Measurements from ENCODE around the gene CAPN5.
A peak's percentile ranks its signal among the peaks of the same experiment; 100 is the strongest.

The CAPN5 gene

GRCh38 chr11:77115956-77116355 lies 49.2 kb downstream of the CAPN5 start:
- no peak for DNase-seq (ENCODE audit: low read depth in 2 of 2, low spot score in 1 of 2)

DNA sequence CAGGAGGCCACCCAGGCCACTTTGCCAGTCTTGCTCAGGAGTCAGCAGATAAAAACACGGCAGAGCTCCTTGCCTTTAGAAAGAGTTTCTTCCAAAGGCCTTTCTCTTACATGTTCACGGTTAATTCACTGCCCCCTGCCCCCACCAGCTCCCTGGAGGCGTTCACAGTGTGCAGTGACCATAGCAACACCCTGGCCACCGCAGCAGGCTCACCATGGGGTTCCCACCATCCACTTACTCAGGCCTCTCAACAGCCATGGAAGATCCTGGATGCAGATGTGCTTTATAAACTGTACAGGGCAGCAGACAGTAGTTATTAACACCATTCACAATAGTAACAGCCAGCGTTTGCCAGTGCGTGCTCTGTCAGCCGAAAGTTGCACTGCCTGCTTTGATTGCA lies 50.7 kb downstream of the CAPN5 start:
- no peak for DNase-seq (ENCODE audit: low read depth in 2 of 2, low spot score in 1 of 2)

- no peak for DNase-seq (ENCODE audit: low read depth in 2 of 2, low spot score in 1 of 2)
These were observed 51.3 kb downstream of the CAPN5 start for GRCh38 chr11:77118086-77118485.

- no peak for DNase-seq (ENCODE audit: low read depth in 2 of 2, low spot score in 1 of 2)
These were observed 52.2 kb downstream of the CAPN5 start for GRCh38 chr11:77118971-77119370.

DNA sequence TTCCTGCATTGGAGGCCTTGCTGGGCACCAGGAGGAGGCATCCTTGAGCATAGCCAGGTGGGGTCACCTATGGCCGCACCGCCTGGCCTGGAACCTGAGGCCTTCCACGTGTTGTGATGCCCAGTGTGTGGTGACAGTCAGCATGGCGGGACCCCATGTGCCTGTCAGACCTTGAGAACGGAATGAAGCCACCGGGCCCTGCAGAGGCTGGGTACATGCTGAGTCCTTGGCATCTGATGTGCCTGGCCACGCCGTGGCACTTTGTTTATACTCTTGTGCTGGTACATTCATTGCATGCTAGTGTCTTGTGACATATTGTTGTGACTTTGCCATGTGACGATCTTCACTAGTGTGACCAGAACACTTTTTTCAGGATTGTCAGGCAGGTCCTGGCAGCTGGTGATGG lies 52.8 kb downstream of the CAPN5 start:
- no peak for DNase-seq (ENCODE audit: low read depth in 2 of 2, low spot score in 1 of 2)

GRCh38 chr11:77120571-77120970 lies 53.8 kb downstream of the CAPN5 start:
- DNase-seq (ENCODE audit: low read depth in 2 of 2, low spot score in 1 of 2) = no peak

- DNase-seq (ENCODE audit: low read depth in 2 of 2, low spot score in 1 of 2) = no peak
These were observed 54.4 kb downstream of the CAPN5 start for GRCh38 chr11:77121096-77121640.

GRCh38 chr11:77121876-77122575 lies 55.3 kb downstream of the CAPN5 start:
- DNase-seq (ENCODE audit: low read depth in 2 of 2, low spot score in 1 of 2) = no peak

- DNase-seq (ENCODE audit: low read depth in 2 of 2, low spot score in 1 of 2) = no peak
These were observed 55.9 kb downstream of the CAPN5 start for GRCh38 chr11:77122576-77123212.

- DNase-seq (ENCODE audit: low read depth in 2 of 2, low spot score in 1 of 2) = no peak
These were observed 56.8 kb downstream of the CAPN5 start for GRCh38 chr11:77123591-77123990.

GRCh38 chr11:77124041-77124440 lies 57.3 kb downstream of the CAPN5 start:
- no peak for DNase-seq (ENCODE audit: low read depth in 2 of 2, low spot score in 1 of 2)

DNA sequence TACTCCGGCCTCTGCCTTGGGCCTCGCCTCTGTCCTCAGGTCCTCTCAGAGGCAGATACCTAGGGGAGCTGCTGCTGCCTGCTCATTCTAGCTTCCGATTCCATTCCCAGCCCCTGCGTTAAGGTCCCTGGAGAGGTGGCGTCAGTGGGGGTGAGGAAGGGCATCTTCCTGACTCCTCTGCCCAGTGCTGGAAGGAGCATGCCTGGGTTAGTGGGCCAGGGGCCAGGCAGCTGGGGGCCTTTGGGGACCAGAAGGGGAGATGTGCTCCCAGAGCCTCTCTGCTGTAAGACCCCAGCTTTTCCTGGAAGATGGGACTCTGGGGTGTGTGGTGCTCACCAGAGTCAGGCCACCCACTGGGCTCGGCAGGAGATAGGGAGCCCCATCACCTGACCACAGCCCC lies 57.7 kb downstream of the CAPN5 start:
- DNase-seq (ENCODE audit: low read depth in 2 of 2, low spot score in 1 of 2) = no peak

- no peak for DNase-seq (ENCODE audit: low read depth in 2 of 2, low spot score in 1 of 2)
These were observed 58.4 kb downstream of the CAPN5 start for GRCh38 chr11:77125191-77125590.

- no peak for DNase-seq (ENCODE audit: low read depth in 2 of 2, low spot score in 1 of 2)
These were observed 58.9 kb downstream of the CAPN5 start for GRCh38 chr11:77125695-77126094.

- no peak for DNase-seq (ENCODE audit: low read depth in 2 of 2, low spot score in 1 of 2)
These were observed 59.5 kb downstream of the CAPN5 start for GRCh38 chr11:77126156-77126775.

DNA sequence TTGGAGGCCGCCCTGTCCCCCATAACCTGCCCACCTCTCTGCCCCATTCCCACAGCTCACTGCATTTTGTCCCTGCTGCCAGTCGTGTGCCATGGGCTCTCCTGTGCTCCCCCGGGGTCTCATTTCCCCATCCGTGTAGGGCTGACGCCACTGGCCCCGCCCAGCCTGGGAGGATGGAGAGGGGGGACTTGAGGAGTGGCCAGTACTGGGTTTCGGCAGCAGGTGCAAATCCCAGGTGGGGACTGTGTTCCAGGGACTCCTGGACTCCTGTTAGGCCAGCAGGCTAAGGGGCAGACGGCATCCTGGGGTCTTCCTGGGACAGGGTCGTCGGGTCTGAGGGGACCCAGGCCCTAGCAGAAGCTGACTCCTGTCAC lies 60.1 kb downstream of the CAPN5 start:
- DNase-seq (ENCODE audit: low read depth in 2 of 2, low spot score in 1 of 2) = no peak

DNA sequence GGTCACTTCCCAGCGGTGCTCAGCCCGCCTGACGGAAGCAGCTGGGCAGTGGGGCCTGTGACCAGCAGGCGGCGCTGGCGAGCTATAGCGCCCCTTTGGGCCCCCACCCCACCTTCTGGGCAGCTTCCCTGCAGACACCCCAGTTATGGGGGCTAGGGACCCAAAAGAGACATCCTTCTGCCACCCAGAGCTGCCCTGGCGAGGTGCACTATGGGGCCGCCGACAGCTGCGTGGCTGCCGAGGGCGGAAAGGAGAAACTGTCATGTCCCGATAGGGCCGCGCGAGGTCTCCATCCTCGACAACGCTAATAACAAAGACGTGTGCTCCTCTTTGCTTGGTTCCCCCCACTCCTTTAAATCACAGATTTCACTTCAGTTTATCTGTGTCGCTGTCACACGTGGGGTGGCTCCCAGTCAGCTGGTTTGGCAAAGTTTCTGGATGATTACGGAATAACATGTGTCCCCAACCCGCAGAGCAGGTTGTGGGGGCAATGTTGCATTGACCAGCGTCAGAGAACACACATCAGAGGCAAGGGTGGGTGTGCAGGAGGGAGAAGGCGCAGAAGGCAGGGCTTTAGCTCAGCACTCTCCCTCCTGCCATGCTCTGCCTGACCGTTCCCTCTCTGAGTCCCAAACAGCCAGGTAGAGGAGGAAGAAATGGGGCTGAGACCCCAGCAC lies 60.6 kb downstream of the CAPN5 start:
- peak; percentile 18 to 33 for DNase-seq (ENCODE audit: low read depth in 2 of 2, low spot score in 1 of 2)

DNA sequence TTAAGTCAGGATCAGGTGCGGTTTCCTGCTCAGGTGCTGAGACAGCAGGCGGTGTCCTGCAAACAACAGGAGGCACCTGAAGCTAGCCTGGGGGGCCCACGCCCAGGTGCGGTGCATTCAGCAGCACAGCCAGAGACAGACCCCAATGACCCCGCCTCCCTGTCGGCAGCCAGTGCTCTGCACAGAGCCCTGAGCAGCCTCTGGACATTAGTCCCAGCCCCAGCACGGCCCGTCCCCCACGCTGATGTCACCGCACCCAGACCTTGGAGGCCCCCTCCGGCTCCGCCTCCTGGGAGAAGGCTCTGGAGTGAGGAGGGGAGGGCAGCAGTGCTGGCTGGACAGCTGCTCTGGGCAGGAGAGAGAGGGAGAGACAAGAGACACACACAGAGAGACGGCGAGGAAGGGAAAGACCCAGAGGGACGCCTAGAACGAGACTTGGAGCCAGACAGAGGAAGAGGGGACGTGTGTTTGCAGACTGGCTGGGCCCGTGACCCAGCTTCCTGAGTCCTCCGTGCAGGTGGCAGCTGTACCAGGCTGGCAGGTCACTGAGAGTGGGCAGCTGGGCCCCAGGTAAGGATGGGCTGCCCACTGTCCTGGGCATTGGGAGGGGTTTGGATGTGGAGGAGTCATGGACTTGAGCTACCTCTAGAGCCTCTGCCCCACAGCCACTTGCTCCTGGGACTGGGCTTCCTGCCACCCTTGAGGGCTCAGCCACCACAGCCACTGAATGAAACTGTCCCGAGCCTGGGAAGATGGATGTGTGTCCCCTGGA lies 61.3 kb downstream of the CAPN5 start, which contains the start of gene MYO7A:
TSS of gene MYO7A (plus strand) at position 327 of the 772 bp plus-strand sequence. CDS start 2,389 bp downstream, outside the sequence.
- no peak for DNase-seq (ENCODE audit: low read depth in 2 of 2, low spot score in 1 of 2)

DNA sequence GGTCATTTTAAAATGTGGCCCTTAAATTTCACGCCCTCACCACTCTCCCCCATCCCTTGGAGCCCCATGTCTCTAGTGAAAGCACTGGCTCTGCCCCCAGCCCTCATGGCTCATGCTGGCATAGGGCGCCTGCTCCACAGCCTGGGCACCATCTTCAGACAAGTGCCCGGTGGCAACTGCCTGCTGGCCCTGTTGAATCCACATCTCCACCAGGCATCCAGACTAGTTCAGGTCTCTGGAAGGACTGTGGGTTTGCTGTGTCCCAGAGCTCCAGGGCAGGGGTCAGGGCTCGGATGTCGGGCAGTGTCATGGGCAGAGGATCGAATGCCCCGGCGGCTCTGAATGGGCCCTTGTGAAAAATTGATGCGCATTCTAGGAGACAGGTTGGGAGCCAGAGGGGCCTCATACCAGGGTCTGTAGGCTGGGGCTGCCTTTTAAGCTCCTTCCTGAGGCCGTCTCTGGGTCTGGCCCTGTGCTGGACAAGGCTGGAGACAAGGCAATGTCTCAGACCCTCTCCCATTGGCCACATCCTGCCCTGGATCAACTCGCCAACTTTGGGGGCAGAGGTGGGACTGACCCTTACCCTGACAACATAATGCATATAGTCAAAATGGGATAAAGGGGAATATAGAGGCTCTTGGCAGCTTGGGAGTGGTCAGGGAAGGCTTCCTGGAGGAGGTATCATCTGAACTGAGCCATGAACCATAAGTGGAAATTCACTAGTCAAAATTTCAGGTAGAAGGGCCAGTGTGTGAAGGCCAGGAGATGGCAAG lies 62.5 kb downstream of the CAPN5 start:
- no peak for DNase-seq (ENCODE audit: low read depth in 2 of 2, low spot score in 1 of 2)
